ENCODE measurements around the gene SMIM35.

Gene SMIM35

GRCh38 chr11:118051611-118052461, 34.9 kb downstream of the SMIM35 start:
- Mint-ChIP-seq H3K27ac (peak overlapping the region; percentile 79), H3K9me3 (no peaks in the 10 kb centered on the region), H3K27me3 (peaks cover 4% of the 10 kb centered on the region), H3K36me3 (ENCODE audit: low read depth) (no peaks in the 10 kb centered on the region), H3K4me3 (no peak overlapping the region), H3K4me1 (ENCODE audit: low read depth) (peaks cover 67% of the 10 kb centered on the region)
- intact Hi-C loops (cut with micrococcal nuclease), result loop anchor here (2.0 to 5.0 kb wide), 5 partner anchors 50 to 233 kb away; partner anchors contain the start of gene IL10RA

- Mint-ChIP-seq H3K9me3 (no peaks in the 10 kb centered on the region), H3K4me3 (no peak overlapping the region), H3K4me1 (ENCODE audit: low read depth) (peaks cover 66% of the 10 kb centered on the region), H3K27ac (peak overlapping the region; percentile 79), H3K36me3 (ENCODE audit: low read depth) (no peaks in the 10 kb centered on the region), H3K27me3 (peaks cover 2% of the 10 kb centered on the region)
- intact Hi-C loops (cut with micrococcal nuclease), result loop anchor here (5.0 kb wide), 3 partner anchors 49 to 209 kb away; partner anchors contain the start of gene IL10RA
Measured at GRCh38 chr11:118051136-118051610, 35.6 kb downstream of the SMIM35 start.

- H3K9me3 Mint-ChIP-seq, result no peaks in the 10 kb centered on the region
Measured at GRCh38 chr11:118050208-118050891, 36.4 kb downstream of the SMIM35 start.

GRCh38 chr11:118049771-118050170, 37.0 kb downstream of the SMIM35 start:
- Mint-ChIP-seq H3K4me3 (no peak overlapping the region), H3K27me3 (no peaks in the 10 kb centered on the region), H3K36me3 (ENCODE audit: low read depth) (no peaks in the 10 kb centered on the region), H3K9me3 (no peaks in the 10 kb centered on the region), H3K27ac (peak overlapping the region; percentile 32), H3K4me1 (ENCODE audit: low read depth) (peaks cover 65% of the 10 kb centered on the region)
- intact Hi-C loops (cut with micrococcal nuclease), result loop anchor here (5.0 kb wide), 4 partner anchors 37 to 207 kb away; partner anchors contain the start of gene IL10RA

More at GRCh38 chr11:118050208-118050891, 36.4 kb downstream of the SMIM35 start:
- Mint-ChIP-seq H3K27me3 (no peaks in the 10 kb centered on the region), H3K4me3 (no peak overlapping the region), H3K27ac (peak overlapping the region; percentile 32), H3K4me1 (ENCODE audit: low read depth) (peaks cover 60% of the 10 kb centered on the region), H3K36me3 (ENCODE audit: low read depth) (no peaks in the 10 kb centered on the region)
- intact Hi-C loops (cut with micrococcal nuclease), result loop anchor here (5.0 kb wide), 3 partner anchors 48 to 208 kb away; partner anchors contain the start of gene IL10RA

GRCh38 chr11:118048472-118049370, 38.0 kb downstream of the SMIM35 start:
- Mint-ChIP-seq H3K27ac (no peak overlapping the region), H3K4me1 (ENCODE audit: low read depth) (peaks cover 68% of the 10 kb centered on the region), H3K27me3 (no peaks in the 10 kb centered on the region), H3K36me3 (ENCODE audit: low read depth) (no peaks in the 10 kb centered on the region), H3K4me3 (no peak overlapping the region), H3K9me3 (no peaks in the 10 kb centered on the region)
- intact Hi-C loops (cut with micrococcal nuclease), result loop anchor here (5.0 kb wide), 1 partner anchor 36 kb away; no protein-coding TSS in a partner anchor

GRCh38 chr11:118047749-118048148, 39.0 kb downstream of the SMIM35 start:
- intact Hi-C loops (cut with micrococcal nuclease), result loop anchor here (5.0 kb wide), 1 partner anchor 35 kb away; no protein-coding TSS in a partner anchor

GRCh38 chr11:118046964-118047700, 39.6 kb downstream of the SMIM35 start:
- Mint-ChIP-seq H3K27ac (peak overlapping the region; percentile 43), H3K4me1 (ENCODE audit: low read depth) (peaks cover 62% of the 10 kb centered on the region), H3K36me3 (ENCODE audit: low read depth) (no peaks in the 10 kb centered on the region), H3K27me3 (no peaks in the 10 kb centered on the region), H3K4me3 (no peak overlapping the region), H3K9me3 (no peaks in the 10 kb centered on the region)
- intact Hi-C loops (cut with micrococcal nuclease), result loop anchor here (5.0 kb wide), 1 partner anchor 35 kb away; no protein-coding TSS in a partner anchor

More at GRCh38 chr11:118047749-118048148, 39.0 kb downstream of the SMIM35 start:
- Mint-ChIP-seq H3K9me3 (no peaks in the 10 kb centered on the region), H3K27me3 (no peaks in the 10 kb centered on the region), H3K36me3 (ENCODE audit: low read depth) (no peaks in the 10 kb centered on the region), H3K27ac (no peak overlapping the region), H3K4me1 (ENCODE audit: low read depth) (peaks cover 62% of the 10 kb centered on the region), H3K4me3 (no peak overlapping the region)

GRCh38 chr11:118046051-118046963, 40.5 kb downstream of the SMIM35 start:
- intact Hi-C loops (cut with micrococcal nuclease), result loop anchor here (5.0 kb wide), 1 partner anchor 34 kb away; no protein-coding TSS in a partner anchor
- Mint-ChIP-seq H3K36me3 (ENCODE audit: low read depth) (no peaks in the 10 kb centered on the region), H3K27ac (peak overlapping the region; percentile 43), H3K4me1 (ENCODE audit: low read depth) (peaks cover 59% of the 10 kb centered on the region), H3K9me3 (no peaks in the 10 kb centered on the region), H3K27me3 (no peaks in the 10 kb centered on the region), H3K4me3 (no peak overlapping the region)

- no peaks in the 10 kb centered on the region for H3K27me3 Mint-ChIP-seq
- H3K4me3 Mint-ChIP-seq, result no peak overlapping the region
- no peaks in the 10 kb centered on the region for H3K36me3 Mint-ChIP-seq (ENCODE audit: low read depth)
- intact Hi-C loops (cut with micrococcal nuclease), result loop anchor here (5.0 kb wide), 1 partner anchor 33 kb away; no protein-coding TSS in a partner anchor
- H3K9me3 Mint-ChIP-seq, result no peaks in the 10 kb centered on the region
- H3K4me1 Mint-ChIP-seq (ENCODE audit: low read depth), result peaks cover 49% of the 10 kb centered on the region
- peak overlapping the region; percentile 39 for H3K27ac Mint-ChIP-seq
Measured at GRCh38 chr11:118045191-118045590, 41.6 kb downstream of the SMIM35 start.

GRCh38 chr11:118042796-118043195, 44.0 kb downstream of the SMIM35 start:
- intact Hi-C loops (cut with micrococcal nuclease), result no loop called here
- H3K27me3 Mint-ChIP-seq, result no peaks in the 10 kb centered on the region
- no peaks in the 10 kb centered on the region for H3K36me3 Mint-ChIP-seq (ENCODE audit: low read depth)
- no peak overlapping the region for H3K27ac Mint-ChIP-seq
- no peaks in the 10 kb centered on the region for H3K9me3 Mint-ChIP-seq
- peaks cover 36% of the 10 kb centered on the region for H3K4me1 Mint-ChIP-seq (ENCODE audit: low read depth)
- no peak overlapping the region for H3K4me3 Mint-ChIP-seq

- Mint-ChIP-seq H3K4me1 (ENCODE audit: low read depth) (peaks cover 32% of the 10 kb centered on the region), H3K36me3 (ENCODE audit: low read depth) (no peaks in the 10 kb centered on the region), H3K4me3 (no peak overlapping the region), H3K27ac (peak overlapping the region; percentile 67), H3K27me3 (no peaks in the 10 kb centered on the region), H3K9me3 (no peaks in the 10 kb centered on the region)
- intact Hi-C loops (cut with micrococcal nuclease), result no loop called here
Measured at GRCh38 chr11:118042141-118042540, 44.6 kb downstream of the SMIM35 start.

GRCh38 chr11:118033443-118033842, 53.3 kb downstream of the SMIM35 start:
- Mint-ChIP-seq H3K4me1 (ENCODE audit: low read depth) (peaks cover 15% of the 10 kb centered on the region), H3K36me3 (ENCODE audit: low read depth) (no peaks in the 10 kb centered on the region), H3K27ac (no peak overlapping the region), H3K4me3 (no peak overlapping the region), H3K9me3 (no peaks in the 10 kb centered on the region), H3K27me3 (no peaks in the 10 kb centered on the region)
- intact Hi-C loops (cut with micrococcal nuclease), result no loop called here

Data from dendritic cell treated with granulocyte-macrophage colony-stimulating factor and Interleukin-4, amounts not matched to agents 40 ng/mL and 50 ng/mL, for 4 days (primary cell).